ENCODE data around the gene INTS6L.
"Not testable (repeated sequence)": the region's sequence is repeated elsewhere in the genome, so short reads cannot be mapped to it uniquely, and the experiment has no call there.

INTS6L gene

GRCh38 chrX:135528254-135528653 lies 7.8 kb downstream of the INTS6L start:
- no peak for DNase-seq (ENCODE audit: low spot score)

DNA sequence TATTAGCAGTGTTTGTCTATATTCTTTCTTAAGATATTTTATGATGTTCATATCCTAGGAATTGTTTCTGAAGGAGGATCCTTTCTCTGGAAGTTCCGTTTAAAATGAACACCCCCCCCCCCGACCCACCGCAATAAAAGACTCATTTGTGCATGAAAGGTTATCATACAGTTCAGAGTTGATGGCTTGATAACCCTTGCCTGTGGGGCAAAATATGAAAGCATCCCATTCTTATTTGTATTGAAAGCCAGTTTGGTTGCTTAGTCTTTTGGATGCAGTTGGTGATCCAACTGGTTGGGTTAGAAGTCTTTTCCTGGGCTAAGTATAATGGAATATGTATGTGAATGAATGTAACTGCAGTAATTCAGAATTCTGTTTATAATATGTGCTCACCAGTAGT lies 8.3 kb downstream of the INTS6L start:
- DNase-seq (ENCODE audit: low spot score) = no peak

GRCh38 chrX:135530097-135530496 lies 9.6 kb downstream of the INTS6L start:
- DNase-seq (ENCODE audit: low spot score) = no peak

- no peak for DNase-seq (ENCODE audit: low spot score)
Measured at GRCh38 chrX:135531813-135532212, 11.4 kb downstream of the INTS6L start.

GRCh38 chrX:135535077-135535940 lies 14.8 kb downstream of the INTS6L start:
- no peak for DNase-seq (ENCODE audit: low spot score)

DNA sequence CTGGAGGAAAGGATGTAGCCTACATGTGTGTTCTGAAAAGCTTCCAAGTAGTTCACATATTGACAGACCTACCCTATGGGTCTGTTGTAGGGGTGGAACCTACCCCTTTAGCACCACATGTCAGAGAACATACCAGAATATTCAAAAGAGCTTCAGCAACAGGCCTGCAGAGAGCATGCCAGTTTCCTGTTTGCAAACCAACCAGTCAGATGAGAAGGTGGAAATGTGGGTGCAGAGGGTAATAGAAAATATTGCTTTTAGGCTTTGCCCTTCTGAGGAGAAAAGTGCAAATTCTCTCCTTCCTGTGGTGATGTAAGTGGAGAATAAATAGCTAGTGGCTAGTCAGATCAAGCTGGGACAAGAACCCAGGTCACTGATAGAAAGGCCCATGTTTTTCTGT lies 16.4 kb downstream of the INTS6L start:
- DNase-seq (ENCODE audit: low spot score) = no peak

- DNase-seq (ENCODE audit: low spot score) = no peak
Measured at GRCh38 chrX:135541351-135541750, 20.9 kb downstream of the INTS6L start.

DNA sequence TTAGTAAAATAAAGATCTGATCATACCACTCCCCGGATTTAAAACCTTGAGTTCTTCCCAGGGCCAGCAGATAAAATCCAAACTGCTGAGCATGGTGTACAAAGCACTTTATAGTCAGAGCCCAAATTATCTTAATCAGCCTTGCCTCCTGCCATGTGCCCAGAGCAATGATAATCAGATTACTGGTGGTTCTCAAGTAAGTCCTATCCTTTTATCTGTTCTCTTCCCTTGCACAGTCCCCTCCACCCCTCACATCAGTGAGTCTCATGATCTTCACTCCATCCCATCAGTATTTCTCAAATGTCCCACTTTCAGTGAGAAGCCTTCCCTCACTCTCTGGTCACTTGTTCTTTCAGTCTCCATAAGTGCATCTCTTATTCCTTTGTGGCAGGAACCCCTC lies 22.7 kb downstream of the INTS6L start:
- DNase-seq (ENCODE audit: low spot score) = no peak

DNA sequence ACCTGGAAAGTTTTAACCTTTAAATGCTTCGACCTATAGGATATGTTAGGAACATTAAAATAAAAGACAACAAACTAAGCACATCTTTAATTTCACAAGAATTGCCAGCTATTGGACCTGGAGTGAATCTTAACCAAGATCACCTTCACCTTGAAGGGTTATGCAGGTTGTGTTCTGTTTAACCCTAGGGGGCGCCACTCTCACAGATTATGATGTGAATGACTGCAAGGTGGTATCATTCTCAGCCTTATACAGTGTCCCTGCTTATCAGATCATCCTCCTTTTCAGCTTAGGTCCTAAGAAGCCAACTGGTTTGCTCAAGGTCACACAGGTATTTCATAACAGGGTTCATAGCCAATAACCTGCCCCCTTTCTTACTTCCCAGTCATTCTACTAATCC lies 23.5 kb downstream of the INTS6L start:
- DNase-seq (ENCODE audit: low spot score) = no peak

DNA sequence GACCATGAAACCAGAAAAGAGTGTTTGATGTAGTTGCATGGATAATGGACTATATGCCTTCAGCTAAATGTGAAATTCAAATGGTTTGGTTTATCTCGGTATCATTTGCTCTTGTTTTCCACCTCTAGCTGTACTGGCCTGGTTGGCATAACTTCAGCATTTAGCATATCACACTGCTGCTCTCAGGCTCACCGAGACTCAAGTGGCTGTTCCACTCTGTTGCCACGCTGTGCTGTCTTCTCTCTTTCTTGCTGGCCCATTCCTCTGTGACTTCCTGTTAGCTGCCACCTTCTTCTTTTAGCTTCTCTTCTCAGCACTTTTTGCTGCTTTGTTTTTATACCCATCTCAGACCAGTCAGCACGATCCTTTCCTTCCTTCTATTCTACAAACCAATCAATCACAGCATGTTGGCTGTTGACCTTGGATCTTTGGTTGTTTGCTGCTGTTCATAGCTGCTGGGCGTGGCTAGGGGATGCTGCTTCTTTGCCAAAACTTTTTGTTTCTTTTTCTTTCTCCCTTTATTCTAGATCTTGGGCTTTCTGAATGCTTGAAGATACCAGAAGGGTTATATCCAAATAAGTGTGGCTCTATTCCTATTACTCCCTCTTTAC lies 24.0 kb downstream of the INTS6L start:
- DNase-seq (ENCODE audit: low spot score) = no peak

- no peak for DNase-seq (ENCODE audit: low spot score)
Measured at GRCh38 chrX:135547767-135548166, 27.3 kb downstream of the INTS6L start.

DNA sequence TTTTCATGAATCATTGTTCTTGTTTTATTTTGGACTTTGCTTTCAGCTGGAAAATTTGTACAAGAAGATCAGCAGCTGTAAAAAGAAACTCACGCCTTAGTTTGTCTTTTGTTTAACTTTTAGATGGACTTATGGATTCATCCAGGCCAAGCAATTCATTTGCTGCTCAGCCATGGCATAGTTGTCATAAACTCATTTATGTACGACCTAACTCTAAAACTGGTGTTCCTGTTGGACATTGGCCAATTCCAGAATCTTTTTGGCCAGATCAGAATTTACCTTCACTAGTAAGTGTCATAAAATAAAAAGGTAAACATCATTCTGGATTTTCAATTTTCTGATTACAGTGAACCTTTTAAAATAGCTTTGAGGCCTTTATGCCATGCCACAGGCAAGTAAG lies 29.1 kb downstream of the INTS6L start:
- no peak for DNase-seq (ENCODE audit: low spot score)

GRCh38 chrX:135556055-135556454 lies 35.6 kb downstream of the INTS6L start:
- no peak for DNase-seq (ENCODE audit: low spot score)

- DNase-seq (ENCODE audit: low spot score) = no peak
Measured at GRCh38 chrX:135557344-135557743, 36.9 kb downstream of the INTS6L start.

GRCh38 chrX:135572436-135572835 lies 52.0 kb downstream of the INTS6L start:
- DNase-seq (ENCODE audit: low spot score) = no peak

DNA sequence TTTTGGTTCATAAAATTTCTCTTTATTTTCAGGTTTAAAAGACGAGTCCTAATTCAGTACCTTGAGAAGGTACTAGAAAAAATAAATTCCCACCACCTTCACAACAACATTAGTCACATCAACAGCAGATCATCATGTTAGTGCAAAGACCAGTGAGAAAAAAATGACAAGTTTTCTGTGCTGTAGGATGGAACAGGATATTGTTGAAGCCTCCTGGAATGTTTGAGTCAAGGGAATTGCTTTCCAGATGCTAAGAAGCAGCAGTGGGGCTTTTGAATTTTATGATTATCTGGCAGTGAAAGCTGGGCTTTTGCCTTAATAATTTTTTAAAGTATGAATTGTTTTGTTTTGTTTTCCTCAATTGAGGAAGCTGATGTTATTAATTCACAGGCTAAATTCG lies 61.0 kb downstream of the INTS6L start:
- no peak for DNase-seq (ENCODE audit: low spot score)

GRCh38 chrX:135585153-135585552 lies 64.7 kb downstream of the INTS6L start:
- DNase-seq (ENCODE audit: low spot score) = no peak

DNA sequence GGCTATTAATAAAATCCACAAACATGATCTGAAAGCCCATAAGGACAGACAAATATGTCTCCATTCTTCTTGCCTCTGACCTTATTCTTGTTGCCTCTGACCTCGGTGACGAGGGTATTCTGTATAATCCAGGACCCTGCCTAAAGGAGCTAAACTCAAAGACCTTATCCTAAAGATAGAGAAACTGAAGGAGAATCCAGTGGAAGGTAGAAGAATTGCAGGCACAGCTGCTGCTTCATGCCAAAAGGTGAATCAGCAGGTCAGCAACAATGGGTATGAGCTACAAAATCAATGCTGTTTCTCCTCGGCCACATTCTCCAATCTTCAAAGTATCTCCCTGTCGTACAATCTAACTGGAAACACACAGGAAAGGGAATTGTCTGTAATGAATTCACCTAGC lies 71.4 kb downstream of the INTS6L start:
- no peak for DNase-seq (ENCODE audit: low spot score)

DNA sequence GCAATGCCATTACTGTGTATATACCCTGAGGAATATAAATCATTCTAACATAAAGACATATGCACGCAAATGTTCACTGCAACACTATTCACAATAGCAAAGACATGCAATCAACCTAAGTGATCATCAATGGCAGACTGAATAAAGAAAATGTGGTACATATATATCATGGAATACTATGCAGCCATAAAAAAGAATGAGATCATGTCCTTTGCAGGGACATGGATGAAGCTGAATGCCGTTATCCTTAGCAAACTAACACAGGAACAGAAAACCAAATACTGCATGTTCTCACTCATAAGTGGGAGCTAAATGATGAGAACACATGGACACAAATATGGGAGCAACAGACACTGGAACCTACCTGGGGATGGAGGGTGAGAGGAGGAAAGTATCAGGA lies 73.6 kb downstream of the INTS6L start:
- not testable (repeated sequence) for DNase-seq (ENCODE audit: low spot score)

DNA sequence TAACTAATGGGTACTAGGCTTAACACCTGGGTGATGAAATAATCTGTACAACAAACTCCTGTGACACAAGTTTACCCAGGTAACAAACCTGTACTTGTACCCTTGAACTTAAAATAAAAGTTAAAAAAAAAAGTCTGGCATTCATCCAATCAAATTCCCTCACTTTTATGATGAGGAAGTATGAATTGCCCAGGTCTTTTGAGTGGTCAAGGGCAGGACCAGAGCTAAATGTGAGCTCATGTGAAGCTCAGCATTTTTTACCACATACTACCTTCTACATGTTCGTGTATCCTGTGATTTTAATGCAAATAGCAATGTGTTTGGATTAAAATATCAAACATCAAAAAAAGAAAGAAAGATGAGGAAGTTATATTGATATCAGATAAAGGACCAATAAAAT lies 74.0 kb downstream of the INTS6L start:
- DNase-seq (ENCODE audit: low spot score) = not testable (repeated sequence)

DNA sequence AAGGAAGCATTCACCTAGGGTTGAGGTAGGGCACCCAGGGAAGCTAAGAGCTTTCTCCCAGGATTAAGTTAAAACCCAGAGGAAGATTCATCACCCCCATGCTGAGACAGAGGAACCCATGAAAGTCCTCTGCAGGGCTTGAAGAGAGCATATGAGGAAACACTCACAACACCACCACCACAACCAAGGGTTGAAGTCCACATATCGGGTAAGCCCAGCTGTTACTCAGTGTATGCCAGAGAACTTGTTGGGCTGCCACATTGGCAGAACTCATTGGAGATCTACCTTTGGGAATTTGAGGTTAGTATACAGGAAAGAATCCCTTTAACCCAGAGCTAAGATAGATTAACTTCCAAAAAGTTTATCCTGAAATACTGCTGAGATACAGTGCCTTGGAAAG lies 75.1 kb downstream of the INTS6L start:
- no peak for DNase-seq (ENCODE audit: low spot score)

DNA sequence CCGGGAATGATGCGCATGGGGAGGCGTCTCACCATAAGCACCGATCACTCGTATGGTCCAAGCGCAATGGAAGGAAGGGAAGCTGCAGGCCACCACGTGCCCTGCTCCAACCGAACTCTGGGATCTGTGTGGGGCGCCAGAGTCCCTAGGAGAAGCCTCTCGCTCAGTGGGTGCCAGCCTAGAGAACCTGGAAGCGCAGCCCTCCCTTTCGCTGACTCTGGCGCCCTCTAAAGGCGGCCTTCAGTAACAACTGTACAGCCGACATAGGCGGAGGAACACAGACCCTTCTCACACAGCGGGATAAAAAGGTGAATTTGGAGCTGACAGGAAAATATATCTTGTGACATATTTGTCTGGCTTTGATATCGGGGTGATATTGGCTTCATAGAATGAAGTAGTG lies 76.0 kb downstream of the INTS6L start:
- peak; percentile 48 for DNase-seq (ENCODE audit: low spot score)

DNA sequence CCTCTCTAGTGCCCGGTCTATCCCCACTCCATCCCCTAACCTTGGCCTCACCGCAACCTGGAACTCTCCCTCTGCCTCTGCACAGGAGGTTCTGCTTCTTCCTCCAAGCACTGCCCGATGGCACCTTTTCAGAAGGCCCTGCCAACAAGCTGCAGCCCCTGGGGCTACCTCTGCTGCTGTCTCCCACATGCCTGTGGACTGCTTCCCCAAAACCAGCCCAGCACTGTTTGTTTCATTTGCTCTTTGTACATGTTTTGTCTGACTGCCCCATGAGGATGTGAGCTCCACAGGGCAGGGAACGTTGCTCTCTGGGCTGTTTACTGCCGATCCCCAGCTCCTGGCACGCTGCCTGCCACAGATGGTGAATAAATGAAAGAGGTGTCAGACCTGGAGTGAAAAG lies 85.4 kb downstream of the INTS6L start:
- no peak for DNase-seq (ENCODE audit: low spot score)

All from ecto neural progenitor cell (in vitro differentiated cells).